Activated CD8-positive, alpha-beta memory T cell treated with anti-CD3 and anti-CD28 coated beads, Interleukin-2, amount 50 U/mL, for 1 hour (primary cell): Measurements from ENCODE around the gene LMO7.
A peak's percentile ranks its signal among the peaks of the same experiment; 100 is the strongest.

ENCODE experiments used
- DNase-seq: peaks from one replicate; pipeline ENCODE4 v3.0.0-alpha.2; 2020; ENCODE audit errors: extremely low read depth

LMO7 gene

DNA sequence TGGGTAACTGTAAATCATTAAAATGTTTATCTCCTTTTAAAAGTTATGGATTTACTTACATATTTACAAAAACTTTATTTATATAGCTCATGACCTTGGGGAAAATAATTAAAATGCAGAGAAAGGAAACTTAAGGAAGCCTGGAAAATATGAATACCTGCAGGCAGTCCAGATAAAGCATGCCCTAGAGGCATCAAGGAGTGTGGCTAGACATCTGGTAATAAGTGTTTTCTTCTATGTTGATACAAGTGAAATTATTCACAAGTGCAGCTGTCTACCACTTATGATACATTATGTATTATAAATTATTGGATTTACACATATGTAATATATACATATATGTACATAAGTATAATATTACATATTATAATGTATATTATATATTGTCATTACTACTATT is 207.9 kb downstream of the LMO7 start:
- DNase-seq, result no peak

DNA sequence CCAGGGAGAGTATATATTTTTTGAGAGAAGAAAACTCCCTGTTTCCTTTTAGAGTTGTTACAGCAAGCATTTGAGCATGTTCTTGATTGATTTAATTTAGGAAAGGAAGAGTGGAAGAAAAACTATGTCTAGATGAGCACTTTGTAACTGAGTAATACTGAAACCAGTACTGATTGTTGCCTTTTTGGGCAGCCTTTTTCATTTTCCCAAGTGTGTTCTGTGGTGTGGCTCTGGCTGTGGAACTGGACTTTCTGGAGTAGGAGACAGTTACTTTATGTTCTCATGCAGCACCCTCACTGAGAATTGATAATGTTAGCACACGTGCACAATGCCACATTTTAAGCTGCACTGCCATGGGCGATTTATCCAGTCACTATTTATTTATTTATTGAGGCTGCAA is 211.5 kb downstream of the LMO7 start:
- no peak for DNase-seq

DNA sequence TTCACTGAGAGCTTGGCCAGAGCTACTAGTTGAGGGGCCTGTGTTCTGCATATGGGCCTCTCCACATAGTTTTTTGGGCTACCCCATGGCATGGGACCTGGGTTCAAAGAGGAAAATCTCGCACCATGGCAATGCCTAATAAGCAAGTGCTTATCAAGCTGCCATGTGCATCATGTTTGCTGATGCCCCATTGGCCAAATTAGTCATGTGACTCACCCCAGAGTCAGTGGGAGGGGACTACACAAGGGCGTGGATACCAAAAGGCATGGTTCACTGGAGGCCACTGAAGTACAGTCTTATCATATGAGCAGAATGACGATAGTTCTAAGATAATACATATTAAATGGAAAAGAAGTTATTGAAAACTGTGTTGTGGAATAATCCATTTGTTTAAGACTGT is 214.8 kb downstream of the LMO7 start:
- no peak for DNase-seq

DNA sequence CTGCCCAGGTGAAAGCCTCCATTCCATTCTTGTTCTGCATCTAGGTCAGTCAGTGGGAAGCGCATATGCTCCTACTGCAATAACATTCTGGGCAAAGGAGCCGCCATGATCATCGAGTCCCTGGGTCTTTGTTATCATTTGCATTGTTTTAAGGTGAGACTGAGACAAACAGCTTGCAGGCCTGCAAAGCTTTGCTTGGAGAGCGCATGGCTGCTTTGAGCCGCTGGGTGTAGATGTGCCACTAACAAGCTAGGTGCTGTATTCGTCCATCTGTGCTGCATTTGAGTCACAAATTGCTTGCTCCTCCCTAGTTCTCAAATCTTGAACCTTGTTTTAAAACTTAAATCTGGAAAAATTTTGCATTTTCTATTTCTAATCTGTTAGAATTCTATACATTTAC is 219.1 kb downstream of the LMO7 start:
- no peak for DNase-seq

DNA sequence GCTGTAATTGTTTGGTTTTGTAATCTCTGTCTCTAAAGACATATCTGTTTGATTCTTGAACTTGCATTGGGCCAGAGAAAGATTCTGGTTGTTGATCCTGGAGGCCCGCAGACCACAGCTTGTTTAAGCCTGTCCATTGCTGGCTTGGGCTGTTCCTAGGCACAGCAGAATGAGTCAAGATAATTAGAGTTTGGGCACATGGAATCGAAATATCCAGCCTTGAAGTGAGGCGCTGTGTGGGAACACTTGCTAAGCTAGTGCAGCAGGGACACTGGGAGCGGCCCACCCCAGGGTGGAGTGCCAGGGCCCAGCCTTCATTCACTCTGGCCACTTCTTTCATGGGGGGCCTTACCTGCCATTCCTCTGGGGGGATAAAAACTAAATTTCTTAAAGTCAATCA is 219.7 kb downstream of the LMO7 start:
- DNase-seq, result no peak

DNA sequence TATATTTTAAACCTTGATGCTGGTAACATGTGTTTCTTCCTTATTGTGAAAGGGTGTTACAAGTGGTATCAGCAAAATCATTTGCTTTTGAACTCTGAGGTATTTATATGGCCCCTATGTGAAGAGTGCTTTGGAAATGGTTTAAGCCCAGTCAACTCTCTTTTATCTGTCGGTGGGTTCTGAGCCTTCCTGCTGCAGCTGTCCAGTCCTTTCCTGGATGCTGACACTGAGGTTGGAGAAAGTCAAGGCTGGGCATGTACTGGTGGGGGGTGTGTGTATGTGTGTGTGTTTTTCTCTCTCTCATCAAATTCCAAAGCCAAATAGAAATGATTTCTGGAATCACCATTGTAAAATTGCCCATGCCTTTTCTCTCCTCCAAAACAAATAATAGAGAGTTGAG is 221.2 kb downstream of the LMO7 start:
- DNase-seq, result no peak

DNA sequence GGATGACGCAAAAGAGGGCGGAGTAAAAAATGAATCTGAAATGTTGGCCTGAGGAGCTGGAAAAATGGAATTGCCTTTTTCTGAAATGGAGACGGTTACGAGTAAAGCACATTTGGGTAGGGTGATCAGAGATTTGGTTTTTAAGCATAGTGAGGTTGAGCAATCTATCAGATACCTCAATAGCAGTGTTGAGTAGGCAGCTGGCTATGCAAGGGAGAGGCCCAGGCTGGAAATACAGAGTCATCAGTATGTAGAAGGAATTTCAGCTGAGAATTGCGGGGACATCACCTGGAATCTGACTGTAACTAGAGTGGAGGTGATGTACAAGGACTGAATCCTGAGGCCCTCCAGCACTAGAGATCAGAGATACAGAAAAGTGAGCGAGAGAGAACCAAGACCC is 224.8 kb downstream of the LMO7 start:
- no peak for DNase-seq

DNA sequence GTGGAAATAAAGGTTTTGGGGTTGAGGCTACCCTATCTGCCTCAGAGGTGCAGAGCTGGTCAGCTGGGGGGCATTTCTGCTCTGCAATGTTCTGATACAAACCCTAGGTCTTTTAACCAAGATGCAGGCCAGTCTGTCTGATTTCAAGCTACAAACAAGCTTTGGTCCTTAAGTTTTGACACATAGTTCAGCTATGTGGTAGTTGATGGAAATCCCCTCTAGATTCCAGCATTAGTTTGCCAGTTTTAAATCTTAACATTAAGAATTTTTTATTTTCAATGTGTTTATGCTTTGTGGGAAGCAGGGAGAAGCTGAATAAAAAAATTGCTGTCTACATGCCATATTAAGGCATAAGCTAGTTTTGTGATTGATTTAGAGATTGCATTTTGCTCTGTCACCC is 225.7 kb downstream of the LMO7 start:
- no peak for DNase-seq

DNA sequence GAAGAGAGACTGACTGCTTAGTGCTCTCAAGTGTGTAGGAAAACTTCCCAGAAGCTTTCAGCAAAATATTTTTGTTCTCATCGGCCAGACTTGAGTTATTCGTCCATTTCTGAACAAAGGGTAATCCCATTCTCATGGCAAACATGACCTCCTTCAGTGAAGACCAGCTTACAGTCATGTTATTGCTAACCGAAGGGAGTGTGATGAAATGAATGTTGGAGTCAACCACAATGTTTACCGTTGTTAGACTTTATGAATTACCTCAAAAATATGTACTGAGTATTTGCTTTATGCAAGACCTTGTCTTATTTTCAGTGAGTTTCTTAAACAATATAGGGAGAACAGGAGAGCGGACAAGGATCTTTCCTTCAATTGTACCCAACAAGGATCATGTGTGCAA is 228.6 kb downstream of the LMO7 start:
- no peak for DNase-seq

DNA sequence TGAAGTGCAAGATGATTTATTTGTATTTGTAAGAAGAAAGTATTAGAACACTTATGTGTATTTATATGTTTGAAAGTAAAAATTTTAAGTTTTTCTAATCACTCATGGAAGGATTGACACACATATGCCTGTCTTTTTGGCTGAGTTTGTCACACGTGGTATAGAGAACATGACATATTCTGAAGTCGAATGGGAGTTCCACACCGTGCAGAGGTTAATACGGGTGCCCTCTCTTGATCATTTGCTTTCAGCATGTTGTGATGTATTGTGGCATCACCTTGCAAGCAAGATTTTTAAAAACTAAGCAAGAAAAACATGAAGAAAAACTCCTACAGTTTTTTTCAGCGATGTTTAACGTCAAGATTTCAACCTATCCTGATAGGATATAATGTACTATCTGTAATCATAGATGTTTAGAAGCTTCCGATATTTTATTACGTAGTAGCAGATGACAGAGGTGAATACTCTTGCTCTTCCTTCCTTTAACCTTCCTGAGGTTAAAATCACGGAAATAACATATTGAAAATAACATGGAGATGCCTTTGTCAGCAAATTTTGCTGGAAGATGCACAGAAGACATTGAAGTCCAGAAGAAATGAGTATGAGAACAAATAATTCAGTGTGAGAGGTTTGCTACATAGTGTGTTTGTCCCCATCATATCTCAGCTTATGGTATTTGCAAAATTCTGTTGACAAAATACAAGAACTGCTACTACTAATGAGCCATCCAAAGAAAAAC is 231.4 kb downstream of the LMO7 start:
- DNase-seq, result no peak

DNA sequence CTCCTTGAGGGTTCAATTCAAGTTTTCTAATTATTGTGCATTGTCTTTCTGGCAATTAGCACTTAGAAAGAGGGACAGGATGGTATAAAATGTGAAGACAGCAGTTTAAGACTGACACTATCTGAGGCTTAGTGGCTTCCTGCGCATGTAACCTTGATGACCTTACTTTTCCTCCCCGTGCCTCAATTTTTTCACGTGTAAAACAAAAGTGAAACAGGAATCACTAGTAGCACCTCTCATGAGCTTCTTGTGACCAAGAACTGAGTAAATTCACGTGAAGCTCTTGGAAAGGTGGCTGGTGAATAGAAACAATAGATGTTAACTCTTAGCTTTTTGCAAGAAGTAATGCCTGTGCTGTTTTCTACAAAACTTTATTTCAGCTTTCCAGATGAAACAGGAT is 233.9 kb downstream of the LMO7 start:
- DNase-seq, result no peak

DNA sequence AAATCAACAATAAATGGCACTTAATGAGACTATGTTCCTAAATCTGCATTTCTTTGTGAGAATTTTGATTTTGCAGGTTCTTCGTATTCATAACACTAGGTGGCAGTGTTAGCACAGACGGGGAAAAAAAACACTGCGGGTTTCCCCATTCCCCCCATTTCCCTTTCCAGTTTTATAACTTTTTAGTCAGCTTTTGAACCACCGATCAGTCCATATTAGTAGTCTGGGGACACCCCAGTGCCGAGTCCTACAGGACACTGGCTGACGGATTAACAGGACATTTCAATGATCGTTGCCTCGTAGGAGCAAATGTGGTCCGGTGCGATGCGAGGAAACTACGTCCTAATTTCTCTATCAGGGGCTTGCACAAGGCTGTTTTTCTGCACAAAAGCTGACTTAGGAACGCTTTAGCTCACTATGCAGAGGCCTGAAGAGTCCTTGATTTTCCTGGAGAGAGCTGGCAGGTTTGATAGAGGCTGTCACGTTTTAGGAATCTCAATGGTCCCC is 234.3 kb downstream of the LMO7 start:
- no peak for DNase-seq

DNA sequence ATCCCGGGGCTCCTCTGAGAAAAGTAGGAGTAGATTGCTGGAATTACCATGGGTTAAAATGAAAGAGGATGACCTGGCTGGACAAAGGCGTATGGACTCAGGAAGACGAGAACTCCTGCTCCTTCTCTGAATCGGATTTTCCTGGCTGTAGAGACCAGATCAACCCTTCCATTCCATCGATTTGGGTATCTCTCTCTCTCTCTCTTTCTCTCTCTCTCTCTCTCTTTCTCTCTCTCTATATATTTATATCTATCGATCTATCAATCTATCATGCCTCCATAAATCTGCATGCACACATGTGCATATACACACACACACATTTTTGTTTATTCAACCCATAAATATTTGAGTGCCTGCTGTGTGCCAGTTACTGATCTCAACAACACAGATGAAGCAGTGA is 234.9 kb downstream of the LMO7 start:
- DNase-seq, result no peak

DNA sequence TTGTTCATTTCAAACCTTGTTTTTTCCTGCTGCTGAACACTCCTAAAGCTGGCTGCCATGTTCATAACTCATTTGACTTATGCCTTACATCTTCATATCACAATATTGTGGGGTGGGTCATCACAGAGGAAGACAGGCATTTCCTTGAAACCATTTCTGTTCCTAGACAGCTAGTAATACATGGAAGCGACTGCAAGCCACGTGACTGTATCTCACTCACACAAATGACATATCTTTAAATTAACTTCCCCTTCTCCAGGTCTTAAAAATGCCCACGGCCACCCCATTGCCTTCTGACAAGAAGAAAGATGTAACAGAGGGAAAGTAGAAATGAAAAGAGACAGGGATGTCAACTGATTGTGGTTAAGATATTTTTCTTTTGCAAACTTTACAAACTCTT is 236.8 kb downstream of the LMO7 start:
- DNase-seq, result no peak

DNA sequence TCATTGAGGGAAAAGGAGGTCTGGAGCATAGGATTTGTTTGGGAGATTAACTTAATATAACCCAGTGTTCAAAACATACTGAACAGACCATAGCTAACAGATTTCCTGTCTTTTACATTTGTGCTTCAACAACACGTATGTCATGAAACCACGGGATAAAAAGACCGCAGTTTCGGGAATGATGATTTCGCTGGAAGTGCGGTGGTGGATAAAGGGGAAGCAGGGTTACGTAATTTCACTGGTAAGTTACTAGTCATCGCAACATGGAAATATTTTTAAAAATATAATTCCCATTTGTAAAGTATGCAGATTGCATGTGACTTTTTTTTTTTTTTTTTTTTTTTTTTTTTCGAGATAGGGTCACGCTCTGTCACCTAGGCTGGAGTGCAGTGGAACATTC is 237.4 kb downstream of the LMO7 start:
- DNase-seq, result no peak

DNA sequence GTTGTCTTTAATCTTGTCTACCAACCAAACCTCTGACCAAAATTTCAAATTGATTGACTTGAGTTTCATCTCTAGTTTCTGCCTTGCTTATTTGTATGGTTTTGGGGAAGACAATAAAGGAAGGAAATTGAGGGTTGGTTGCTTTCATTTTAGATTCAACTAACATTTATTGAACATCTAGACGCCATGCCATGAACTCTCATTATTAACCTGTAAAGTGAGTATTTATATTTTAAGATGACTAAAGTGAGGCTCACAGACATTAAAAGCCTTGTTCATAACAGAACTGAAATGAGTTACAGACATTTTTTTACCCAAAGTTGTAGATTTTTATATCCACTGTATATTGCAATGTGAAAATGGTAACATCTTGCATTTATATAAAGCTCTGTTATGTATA is 239.3 kb downstream of the LMO7 start:
- DNase-seq, result no peak

DNA sequence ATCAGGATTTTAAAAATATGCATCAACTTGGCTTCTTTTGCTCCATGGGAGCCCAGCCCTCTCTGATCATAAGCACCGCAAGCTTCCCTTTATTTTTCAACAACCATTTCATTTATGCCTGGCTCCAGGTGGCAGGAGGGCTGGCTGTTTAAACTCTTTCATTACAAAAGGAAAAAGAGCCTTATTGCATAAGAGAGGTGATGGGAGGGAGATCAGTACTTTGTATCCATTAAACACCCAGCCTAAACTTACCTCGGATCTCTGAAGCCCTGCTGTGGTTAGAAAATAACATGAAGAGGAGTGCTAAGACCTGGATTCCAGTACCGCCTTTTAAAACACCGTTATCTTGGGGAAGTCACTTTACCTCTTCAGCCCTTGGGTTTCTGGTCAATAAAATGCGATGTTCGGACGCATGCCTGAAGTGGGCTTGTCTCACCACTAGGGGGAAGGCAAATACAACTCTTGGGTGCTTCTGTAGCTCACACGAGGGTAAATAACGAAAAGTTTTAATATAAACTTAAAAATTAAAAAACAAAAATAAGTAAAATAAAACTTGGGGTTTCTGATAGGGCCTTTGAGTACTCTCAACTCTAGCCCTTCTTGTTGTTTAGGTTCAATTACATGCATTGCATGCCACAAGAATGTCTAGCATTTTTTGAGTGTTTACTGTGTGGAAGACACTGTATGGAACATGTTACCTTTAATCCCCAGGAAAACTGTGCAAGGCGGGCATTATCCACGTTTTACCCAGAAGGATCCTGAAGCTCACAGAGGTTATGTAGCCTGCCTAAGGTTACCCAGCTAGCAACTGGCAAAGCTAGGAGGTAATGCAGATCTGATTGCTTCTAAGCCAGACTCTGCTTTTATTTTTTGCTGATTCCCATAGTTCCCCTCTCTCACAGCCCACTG is 240.3 kb downstream of the LMO7 start:
- DNase-seq, result peak; percentile 1

DNA sequence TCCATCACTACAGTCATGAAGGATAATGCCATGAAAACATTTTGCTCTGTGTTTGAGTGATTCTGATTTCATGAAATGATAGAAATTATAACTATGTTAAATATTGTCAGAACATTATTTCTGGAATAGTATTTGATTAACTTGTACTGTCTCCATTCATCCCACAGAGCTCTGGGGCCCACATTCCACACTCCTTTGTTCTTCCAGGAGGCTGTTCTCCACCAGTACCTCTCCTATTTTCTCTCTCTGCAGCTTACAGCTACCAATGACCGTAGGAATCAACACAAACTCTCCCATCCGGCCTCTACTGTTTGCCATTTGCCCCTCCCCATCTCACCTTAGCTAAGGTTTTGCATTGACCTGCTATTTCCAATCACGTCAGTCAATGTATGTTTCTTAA is 240.9 kb downstream of the LMO7 start:
- no peak for DNase-seq

DNA sequence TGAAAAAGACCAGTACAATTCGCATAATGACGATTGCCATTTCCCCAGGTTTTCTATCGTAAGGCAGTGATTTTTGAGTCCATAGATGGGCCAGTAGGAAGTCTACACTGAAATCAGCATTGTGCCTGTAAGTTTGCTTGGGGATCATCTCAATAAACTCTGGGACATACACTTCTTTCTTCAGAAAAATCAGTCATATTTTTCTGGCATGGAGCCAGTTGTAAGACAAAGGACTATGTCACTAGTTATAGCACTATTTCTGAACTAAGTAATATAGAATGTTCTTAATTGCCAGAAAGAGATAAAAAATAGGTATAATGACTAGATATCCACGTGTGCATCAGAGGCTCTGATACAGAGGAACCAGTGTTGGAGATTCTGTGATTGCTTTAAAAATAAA is 243.5 kb downstream of the LMO7 start:
- no peak for DNase-seq

DNA sequence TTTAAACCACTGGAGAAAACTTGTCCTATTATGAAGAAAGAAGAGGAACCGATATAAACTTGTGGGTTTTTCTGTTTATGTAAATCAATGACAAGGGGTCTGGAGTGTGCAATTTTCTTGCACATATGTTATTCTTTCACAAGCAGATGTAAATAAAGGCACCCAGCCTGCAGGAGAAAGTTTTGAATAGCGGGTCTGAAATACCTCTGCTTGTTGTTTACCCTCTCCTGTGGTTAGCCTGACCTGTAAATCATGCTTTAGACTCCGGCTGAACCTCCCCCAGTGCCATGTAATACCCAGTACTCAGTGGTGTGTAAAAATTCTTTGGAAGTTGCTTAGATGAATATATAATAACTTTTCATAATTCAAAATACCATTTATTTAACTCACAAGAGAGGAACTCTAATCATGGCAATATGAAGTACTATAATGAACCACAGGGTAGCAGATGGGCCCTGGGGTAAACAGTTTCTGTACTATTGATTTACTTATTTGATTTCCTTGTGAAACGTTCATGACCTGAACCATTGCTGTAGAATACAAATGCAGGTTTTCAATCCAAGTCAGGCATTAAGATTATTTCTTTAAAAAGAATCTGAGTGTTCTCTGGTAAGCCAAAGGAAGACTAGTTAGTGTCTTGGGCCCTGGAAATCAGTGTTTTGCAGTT is 245.1 kb downstream of the LMO7 start:
- DNase-seq, result no peak

DNA sequence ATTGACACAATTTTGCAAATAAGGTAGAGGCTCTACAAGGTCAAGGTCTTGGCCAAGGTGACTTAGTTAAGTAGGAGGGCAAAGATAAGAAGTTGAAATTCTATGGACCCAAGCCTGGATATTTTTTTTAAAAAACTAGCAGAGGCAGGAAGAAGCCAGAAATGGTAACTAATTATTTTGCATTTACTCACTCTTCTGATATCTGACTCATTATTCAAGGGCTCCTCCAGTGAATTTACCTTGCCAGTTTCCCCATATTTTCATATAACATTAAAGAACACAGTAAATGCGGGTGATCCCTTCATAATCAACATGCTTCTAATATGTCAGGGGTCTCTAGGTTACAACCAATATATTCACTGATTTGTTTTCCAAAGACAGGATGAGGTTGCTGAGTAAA is 246.1 kb downstream of the LMO7 start:
- no peak for DNase-seq

DNA sequence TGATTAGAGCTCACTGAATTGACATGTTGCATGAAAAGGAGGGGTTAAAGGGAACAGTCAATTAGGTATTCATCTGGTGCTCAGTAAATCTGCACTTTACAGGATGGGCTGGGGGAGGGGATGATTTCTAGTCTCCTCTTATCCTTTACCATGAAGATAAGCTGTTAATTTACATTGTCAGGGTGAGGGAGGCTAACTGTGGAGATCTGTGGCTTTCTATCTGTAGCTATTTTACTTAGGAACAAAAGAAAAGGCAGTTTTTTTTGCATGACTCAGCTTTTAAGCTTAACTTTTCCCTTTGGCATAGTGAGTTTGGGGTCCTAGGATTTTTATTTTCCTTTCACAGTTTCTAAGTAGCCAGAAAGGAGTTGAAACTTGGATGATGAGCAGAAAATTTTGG is 253.3 kb downstream of the LMO7 start:
- no peak for DNase-seq

DNA sequence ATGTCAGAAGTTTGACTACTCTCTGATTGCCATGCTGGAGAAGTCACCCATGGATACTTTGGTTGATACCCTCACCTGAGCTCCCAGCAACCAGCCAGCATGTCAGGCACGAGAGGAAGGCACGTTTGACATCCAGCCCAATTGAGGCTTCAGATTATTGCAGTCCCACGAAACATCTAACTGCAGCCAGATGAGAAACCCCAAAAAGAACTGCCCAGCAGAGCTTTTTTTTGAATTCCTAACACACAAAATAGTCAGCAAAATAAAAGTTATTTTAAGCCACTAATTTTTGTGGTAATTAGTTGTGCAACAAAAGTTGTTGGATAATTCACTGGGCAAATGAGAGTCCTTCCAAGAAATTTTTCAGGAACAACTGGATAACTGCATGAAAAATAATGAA is 259.0 kb downstream of the LMO7 start:
- no peak for DNase-seq
